DND-41 (cell line): ENCODE results near the gene SHROOM3.

ENCODE experiments used
- ATAC-seq: fragments of 200-7000 bp; cut with Tn5 transposase; 3 replicates; pipeline ENCODE4 v1.9.1; 2021; ENCODE audit warnings: low read depth; ENCODE audit not compliant: insufficient read depth
- DNase-seq: peaks from one replicate; pipeline ENCODE4 v3.0.0-alpha.2; 2020
- H2AFZ ChIP-seq: 2 replicates; pipeline ENCODE4 v1.6.0; 2012; ENCODE audit warnings: low read depth, low read length
- H3K27ac ChIP-seq: 2 replicates; pipeline ENCODE4 v1.5.1; 2012; ENCODE audit warnings: low read length, inconsistent platforms
- H3K27me3 ChIP-seq: fragments of 200-600 bp; sonication (generic); 2 replicates; pipeline ENCODE4 v1.6.0; 2012; ENCODE audit warnings: low read length, mild to moderate bottlenecking, inconsistent platforms; ENCODE audit not compliant: insufficient read depth, poor library complexity
- H3K36me3 ChIP-seq: 2 replicates; pipeline ENCODE4 v1.5.1; 2012; ENCODE audit warnings: low read length, inconsistent platforms; ENCODE audit not compliant: insufficient read depth
- H3K4me1 ChIP-seq: 2 replicates; pipeline ENCODE4 v1.5.1; 2012; ENCODE audit warnings: mild to moderate bottlenecking, low read length; ENCODE audit not compliant: insufficient read depth
- H3K4me2 ChIP-seq: 2 replicates; pipeline ENCODE4 v1.6.0; 2012; ENCODE audit warnings: mild to moderate bottlenecking, moderate library complexity, low read length, inconsistent platforms; ENCODE audit not compliant: insufficient read depth
- H3K4me3 ChIP-seq, 2 experiments: fragments of 200-600 bp in 1 of 2; shearing (Covaris generic) in 1 of 2; 2 replicates each; pipeline ENCODE4 v1.5.1; 2012 to 2016; ENCODE audit warnings: inconsistent platforms in 2 of 2, low read length in 2 of 2, mild to moderate bottlenecking in 2 of 2, low read depth in 1 of 2, moderate library complexity in 1 of 2
- H3K79me2 ChIP-seq: 2 replicates; pipeline ENCODE4 v1.6.0; 2012; ENCODE audit warnings: low read length, inconsistent platforms; ENCODE audit not compliant: insufficient read depth
- H3K9ac ChIP-seq: 2 replicates; pipeline ENCODE4 v1.6.0; 2012; ENCODE audit warnings: low read depth, mild to moderate bottlenecking, inconsistent platforms, low read length, moderate library complexity
- H3K9me3 ChIP-seq: 2 replicates; pipeline ENCODE4 v1.5.1; 2012; ENCODE audit warnings: low read length, moderate library complexity, mild to moderate bottlenecking, inconsistent platforms; ENCODE audit not compliant: insufficient read depth, severe bottlenecking
- H4K20me1 ChIP-seq: 2 replicates; pipeline ENCODE4 v1.6.0; 2012; ENCODE audit warnings: low read length; ENCODE audit not compliant: insufficient read depth
- CTCF ChIP-seq: IDR thresholded peaks from 2 replicates; pipeline ENCODE4 v1.5.1; 2012; ENCODE audit warnings: borderline replicate concordance, low read length, moderate library complexity, mild to moderate bottlenecking; ENCODE audit not compliant: poor library complexity, severe bottlenecking; ENCODE audit errors: extremely low read depth
- EZH2 ChIP-seq: IDR thresholded peaks from 3 replicates; pipeline ENCODE4 v1.6.1; 2012; ENCODE audit warnings: borderline replicate concordance, low read depth, mild to moderate bottlenecking, moderate library complexity, low read length, inconsistent platforms; ENCODE audit not compliant: severe bottlenecking

The SHROOM3 gene

DNA sequence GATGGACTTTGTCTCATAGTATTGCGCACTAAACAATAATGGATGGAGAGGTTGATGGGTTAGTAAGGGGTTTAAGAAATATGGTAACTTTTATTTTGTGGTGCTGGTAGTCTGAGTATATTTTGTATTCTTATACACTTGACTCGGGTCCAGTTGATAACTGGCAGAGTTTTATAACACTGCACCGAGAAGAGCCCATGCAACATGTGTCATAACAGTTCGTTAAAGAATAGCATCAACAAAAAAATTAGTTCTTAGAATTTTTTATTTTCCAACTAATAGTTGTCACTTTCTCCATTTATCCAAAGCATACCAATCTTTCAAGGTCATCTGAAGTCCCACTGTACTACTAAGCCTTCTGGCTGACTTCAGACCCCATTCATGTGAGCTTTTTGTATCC lies 287.8 kb downstream of the SHROOM3 start:
- Histone ChIP-seq H3K4me3 (no peak overlapping the region), H3K27me3 (no peaks in the 10 kb centered on the region), H3K79me2 (no peaks in the 10 kb centered on the region), H4K20me1 (no peaks in the 10 kb centered on the region), H3K36me3 (no peaks in the 10 kb centered on the region), H2AFZ (no peak overlapping the region), H3K27ac (no peak overlapping the region), H3K9me3 (no peaks in the 10 kb centered on the region), H3K4me1 (no peaks in the 10 kb centered on the region), H3K4me2 (no peak overlapping the region), H3K9ac (no peak overlapping the region)
- no peak for TF ChIP-seq EZH2
- no peak for TF ChIP-seq CTCF
- DNase-seq (no peak), ATAC-seq (no peak)

GRCh38 chr4:76723373-76723772 lies 288.3 kb downstream of the SHROOM3 start:
- no peak overlapping the region for H3K4me3 ChIP-seq
- H3K9ac ChIP-seq: no peak overlapping the region
- H3K36me3 ChIP-seq: no peaks in the 10 kb centered on the region
- DNase-seq (no peak), ATAC-seq (no peak)
- TF ChIP-seq EZH2: no peak
- no peaks in the 10 kb centered on the region for H4K20me1 ChIP-seq
- no peak overlapping the region for H3K4me2 ChIP-seq
- H3K4me1 ChIP-seq: no peaks in the 10 kb centered on the region
- H3K79me2 ChIP-seq: no peaks in the 10 kb centered on the region
- no peaks in the 10 kb centered on the region for H3K9me3 ChIP-seq
- no peak overlapping the region for H3K27ac ChIP-seq
- no peaks in the 10 kb centered on the region for H3K27me3 ChIP-seq
- H2AFZ ChIP-seq: no peak overlapping the region

DNA sequence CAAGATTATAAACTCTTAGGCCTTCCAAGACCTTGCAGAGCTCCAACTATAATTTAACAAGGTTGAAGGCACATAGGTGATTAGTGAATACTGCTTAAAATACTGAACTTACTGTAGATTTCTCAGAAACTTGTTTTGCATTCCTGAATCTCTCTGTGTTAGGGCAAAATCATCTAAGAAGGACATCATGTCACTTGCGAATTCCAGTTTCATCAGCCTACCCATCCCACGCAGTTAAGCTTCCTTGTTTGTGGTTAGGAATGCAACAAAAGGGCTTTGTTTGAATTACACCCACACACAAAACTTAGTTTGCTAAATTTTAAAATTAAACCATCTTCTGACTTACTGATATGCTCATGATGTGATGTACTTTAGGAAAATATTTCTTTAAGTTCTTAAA lies 288.9 kb downstream of the SHROOM3 start:
- Histone ChIP-seq H4K20me1 (no peaks in the 10 kb centered on the region), H3K9me3 (no peaks in the 10 kb centered on the region), H3K27ac (no peak overlapping the region), H3K4me3 (no peak overlapping the region), H2AFZ (no peak overlapping the region), H3K4me1 (no peaks in the 10 kb centered on the region), H3K79me2 (no peaks in the 10 kb centered on the region), H3K27me3 (no peaks in the 10 kb centered on the region), H3K9ac (no peak overlapping the region), H3K36me3 (no peaks in the 10 kb centered on the region), H3K4me2 (no peak overlapping the region)
- TF ChIP-seq CTCF: no peak
- no peak for TF ChIP-seq EZH2
- no peak for ATAC-seq
- no peak for DNase-seq

GRCh38 chr4:76725039-76725438 lies 290.0 kb downstream of the SHROOM3 start:
- no peak overlapping the region for H3K27ac ChIP-seq
- no peak overlapping the region for H3K4me2 ChIP-seq
- H3K36me3 ChIP-seq: no peaks in the 10 kb centered on the region
- no peak for ATAC-seq
- no peak overlapping the region for H2AFZ ChIP-seq
- no peak overlapping the region for H3K9ac ChIP-seq
- no peak for DNase-seq
- TF ChIP-seq CTCF (no peak), EZH2 (no peak)
- no peaks in the 10 kb centered on the region for H3K9me3 ChIP-seq
- no peaks in the 10 kb centered on the region for H3K79me2 ChIP-seq
- no peaks in the 10 kb centered on the region for H3K4me1 ChIP-seq
- H3K4me3 ChIP-seq: no peak overlapping the region
- no peaks in the 10 kb centered on the region for H3K27me3 ChIP-seq
- H4K20me1 ChIP-seq: no peaks in the 10 kb centered on the region
